GM18517 (cell line): Measurements from ENCODE around the gene FCN2.
"Not testable (repeated sequence)": the region's sequence is repeated elsewhere in the genome, so short reads cannot be mapped to it uniquely, and the experiment has no call there.

Source experiments
- ATAC-seq: cut with Tn5 transposase; IDR thresholded peaks from one replicate; pipeline ENCODE4 v1.9.1; 2021; ENCODE audit warnings: mild to moderate bottlenecking, moderate library complexity; ENCODE audit not compliant: unreplicated experiment

FCN2 gene

GRCh38 chr9:134847138-134847537, 33.5 kb upstream of the FCN2 start:
- no peak for ATAC-seq

DNA sequence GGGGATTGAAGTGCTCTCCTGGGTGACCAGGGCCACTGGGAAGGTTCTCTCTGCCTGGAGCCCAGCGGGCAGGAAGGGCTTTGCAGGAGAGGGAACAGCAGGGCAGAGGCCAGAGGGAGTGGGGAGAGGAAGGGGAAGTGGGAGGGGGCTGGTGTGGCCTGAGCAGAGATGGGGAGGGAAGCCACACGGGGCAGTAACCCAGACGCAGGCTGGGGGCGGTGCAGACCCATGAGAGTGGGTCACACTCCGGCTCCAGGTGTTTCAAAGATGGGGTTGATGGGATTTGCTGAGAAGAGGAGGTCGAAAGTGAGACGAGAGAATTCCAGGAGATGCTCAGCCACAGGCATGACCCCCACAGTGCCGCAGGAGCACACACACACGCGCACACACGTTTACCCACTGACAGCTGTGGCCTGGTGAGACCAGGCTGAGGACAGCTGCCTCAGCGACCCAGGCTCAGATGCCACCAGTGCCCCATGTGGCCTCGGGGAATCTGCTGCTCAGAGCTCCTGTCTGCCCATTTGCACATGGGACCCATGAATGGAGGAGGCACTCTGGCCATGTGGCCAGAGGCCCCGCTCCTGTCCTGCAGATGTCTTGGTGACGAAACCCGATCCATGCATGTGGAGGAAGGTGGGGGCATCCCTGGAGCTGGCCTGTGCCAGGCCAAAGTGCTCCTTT, 32.7 kb upstream of the FCN2 start:
- ATAC-seq, result no peak

- no peak for ATAC-seq
These were observed 32.1 kb upstream of the FCN2 start for GRCh38 chr9:134848504-134848903.

DNA sequence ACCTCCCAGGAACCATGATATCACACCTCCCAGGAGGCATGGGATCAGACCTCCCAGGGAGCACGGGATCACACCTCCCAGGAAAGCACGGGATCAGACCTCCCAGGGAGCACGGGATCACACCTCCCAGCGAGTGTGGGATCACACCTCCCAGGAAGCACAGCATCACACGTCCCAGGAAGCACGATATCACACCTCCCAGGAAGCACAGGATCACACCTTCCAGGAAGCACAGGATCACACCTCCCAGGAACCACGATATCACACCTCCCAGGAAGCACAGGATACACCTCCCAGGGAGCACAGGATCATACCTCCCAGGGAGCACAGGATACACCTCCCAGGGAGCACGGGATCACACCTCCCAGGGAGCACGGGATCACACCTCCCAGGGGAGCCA, 30.0 kb upstream of the FCN2 start:
- ATAC-seq, result no peak

- ATAC-seq, result no peak
These were observed 29.6 kb upstream of the FCN2 start for GRCh38 chr9:134851020-134851419.

DNA sequence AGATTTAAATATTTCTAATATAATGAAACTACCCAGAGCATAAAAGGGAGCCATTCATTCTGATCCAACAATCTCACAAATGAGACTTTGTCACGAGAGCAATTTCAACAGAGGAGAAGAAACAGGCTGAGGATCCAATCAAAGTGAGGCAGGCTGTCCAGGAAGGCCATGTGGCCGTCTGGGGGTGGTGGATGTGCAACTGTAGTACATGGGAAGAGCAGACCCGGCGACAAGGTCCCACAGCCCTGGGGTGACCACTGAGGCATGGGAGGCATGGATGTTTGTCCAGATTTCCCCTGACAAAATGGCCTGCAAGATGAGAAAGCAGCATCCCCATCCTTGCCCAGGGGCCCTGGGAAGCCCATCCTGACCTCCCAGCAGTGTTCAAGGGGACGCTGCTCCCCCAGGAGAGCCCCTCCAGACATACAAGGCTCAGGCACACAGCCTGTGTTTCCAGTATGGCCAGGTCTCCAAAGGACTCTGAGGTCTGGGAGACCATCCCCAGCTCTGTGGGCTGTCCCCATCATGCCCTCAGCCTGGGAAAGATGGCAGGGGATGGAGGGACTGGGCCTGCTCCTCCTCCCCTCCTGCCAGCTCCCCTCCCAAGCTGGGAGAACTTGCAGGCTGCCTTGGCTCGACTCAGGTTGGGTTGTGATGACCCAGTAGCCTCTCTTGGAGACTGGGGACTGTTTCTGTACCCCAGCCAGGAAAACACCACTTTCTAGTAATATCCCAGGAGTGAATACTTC, 27.5 kb upstream of the FCN2 start:
- no peak for ATAC-seq

GRCh38 chr9:134853893-134854292, 26.7 kb upstream of the FCN2 start:
- no peak for ATAC-seq

DNA sequence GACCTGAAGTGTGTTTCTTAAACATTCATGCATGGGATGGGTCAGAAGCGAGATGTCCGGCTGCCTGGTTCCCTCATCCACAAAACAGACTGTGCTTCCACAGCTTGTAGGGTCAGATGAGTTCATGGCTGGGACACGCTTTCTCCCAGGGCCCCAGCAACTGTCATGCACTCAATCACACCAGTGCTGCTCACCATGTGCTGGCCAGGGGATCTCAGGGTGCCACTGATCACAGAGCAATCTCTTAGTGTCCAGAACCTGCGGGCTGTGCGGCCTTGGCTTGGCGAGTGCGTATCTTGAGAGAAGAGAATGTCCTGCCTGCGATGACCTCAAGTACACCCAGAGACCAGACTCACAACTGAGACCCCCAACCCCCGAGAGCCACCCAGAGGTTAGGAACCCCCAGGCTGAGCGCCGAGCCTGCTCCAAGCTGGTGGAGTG, 26.0 kb upstream of the FCN2 start:
- no peak for ATAC-seq

DNA sequence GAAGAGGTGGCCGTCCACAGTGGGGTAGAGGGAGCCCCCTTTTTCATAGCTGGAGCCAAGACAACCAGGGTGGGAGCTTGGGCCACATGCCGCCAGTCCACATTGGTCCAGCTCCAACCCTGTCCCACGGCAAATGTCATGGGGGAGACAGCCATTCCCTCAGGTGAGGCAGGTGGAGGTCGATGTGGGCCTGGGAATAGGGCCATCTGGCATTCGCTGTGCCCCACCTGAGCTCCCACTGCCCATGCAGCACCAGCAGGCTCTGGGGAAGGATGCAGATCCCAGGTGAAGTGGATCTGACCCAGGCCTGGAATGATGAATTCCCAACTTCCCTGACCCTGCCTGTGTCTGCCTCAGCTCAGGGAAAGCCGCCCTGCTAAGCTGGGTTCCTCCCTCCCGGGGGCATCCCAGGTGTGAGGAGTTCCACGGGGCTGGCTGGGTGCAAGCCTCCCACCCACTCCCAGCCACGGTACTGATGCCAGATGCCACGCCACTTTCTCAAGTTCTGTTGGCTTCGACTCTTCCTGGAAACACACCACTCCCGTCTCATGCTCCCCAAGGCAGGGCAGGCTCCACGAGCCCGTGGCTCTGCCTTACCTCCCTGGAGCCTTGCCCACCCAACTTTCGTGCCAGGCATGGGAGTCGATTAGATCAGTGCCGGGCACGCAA, 25.2 kb upstream of the FCN2 start:
- ATAC-seq, result no peak

DNA sequence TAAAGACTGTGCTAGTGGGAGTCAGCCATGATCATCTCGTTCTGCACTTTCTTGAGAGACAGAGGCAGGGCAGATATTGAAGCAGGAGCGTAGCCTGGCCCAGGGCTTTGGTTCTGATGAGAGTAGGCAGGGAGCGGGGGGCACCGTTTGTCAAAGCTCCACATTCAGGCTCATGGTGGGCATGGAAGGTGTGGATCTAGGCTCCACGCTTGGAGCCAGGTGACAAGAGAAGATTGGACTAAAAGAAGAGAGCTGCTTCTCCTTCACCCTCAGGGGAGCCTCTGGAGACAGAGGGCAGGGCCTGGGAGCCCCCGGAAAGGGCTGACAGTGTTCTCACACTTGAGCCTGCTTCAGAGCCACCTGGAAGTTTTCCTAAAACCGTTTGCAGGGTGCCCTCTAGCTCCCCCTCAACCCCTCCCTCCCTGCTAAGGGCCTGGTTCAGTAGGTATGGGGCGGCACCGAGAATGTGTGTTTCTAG, 24.7 kb upstream of the FCN2 start:
- no peak for ATAC-seq

- ATAC-seq, result not testable (repeated sequence)
These were observed 23.2 kb upstream of the FCN2 start for GRCh38 chr9:134857451-134857850.

GRCh38 chr9:134858051-134858841, 22.4 kb upstream of the FCN2 start:
- ATAC-seq, result peak; percentile 83

DNA sequence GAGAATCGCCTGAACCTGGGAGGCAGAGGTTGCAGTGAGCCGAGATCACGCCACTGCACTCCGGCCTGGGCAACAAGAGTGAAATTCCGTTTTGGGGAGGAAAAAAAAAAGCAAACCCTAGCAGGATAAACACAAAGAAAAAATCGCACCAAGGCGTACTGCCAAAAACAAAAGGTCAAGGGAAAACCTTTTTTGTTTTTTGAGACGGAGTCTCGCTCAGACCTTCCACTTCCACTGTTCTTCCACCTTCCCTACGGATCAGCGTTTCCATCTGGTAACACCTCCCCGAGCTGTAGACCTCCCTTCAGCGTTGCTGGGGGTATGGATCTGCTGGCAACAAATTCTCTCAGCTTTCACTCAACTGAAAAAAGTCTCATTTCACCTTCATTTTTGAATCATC, 20.1 kb upstream of the FCN2 start:
- no peak for ATAC-seq

DNA sequence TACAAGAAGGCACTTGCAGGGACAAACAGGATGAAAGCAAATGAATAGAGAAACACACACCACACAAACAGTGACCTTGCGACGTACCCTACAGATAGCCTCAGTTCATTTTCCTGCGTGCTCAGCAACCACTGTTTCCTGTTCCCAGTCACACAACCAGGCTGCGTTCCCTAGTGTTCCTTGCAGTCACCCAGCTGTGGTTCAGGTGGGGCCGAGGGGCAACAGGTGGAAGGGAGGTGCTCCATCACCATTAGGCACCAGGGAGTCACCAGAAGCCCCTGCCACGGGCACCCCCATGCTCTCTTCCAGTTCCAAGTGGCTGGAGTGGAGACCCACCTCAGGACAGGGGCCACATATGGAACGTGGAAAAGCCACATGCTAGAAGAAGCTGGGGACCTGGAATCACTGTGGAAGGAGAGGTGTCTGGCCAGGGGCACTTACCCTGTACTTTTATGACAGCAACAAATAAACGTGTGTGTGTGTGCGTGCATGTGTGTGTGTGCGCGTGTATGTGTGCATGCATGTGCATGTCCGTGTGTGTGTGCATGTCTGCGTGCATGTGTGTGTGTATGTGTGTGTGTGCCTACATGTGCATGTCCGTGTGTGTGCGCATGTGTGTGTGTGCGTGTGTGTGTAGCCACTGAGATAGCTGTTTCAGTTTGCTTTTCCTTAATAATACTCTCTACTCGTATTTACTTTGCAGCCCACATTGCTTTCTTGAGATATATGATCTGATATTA, 18.8 kb upstream of the FCN2 start:
- no peak for ATAC-seq

GRCh38 chr9:134863306-134863902, 17.2 kb upstream of the FCN2 start:
- no peak for ATAC-seq

DNA sequence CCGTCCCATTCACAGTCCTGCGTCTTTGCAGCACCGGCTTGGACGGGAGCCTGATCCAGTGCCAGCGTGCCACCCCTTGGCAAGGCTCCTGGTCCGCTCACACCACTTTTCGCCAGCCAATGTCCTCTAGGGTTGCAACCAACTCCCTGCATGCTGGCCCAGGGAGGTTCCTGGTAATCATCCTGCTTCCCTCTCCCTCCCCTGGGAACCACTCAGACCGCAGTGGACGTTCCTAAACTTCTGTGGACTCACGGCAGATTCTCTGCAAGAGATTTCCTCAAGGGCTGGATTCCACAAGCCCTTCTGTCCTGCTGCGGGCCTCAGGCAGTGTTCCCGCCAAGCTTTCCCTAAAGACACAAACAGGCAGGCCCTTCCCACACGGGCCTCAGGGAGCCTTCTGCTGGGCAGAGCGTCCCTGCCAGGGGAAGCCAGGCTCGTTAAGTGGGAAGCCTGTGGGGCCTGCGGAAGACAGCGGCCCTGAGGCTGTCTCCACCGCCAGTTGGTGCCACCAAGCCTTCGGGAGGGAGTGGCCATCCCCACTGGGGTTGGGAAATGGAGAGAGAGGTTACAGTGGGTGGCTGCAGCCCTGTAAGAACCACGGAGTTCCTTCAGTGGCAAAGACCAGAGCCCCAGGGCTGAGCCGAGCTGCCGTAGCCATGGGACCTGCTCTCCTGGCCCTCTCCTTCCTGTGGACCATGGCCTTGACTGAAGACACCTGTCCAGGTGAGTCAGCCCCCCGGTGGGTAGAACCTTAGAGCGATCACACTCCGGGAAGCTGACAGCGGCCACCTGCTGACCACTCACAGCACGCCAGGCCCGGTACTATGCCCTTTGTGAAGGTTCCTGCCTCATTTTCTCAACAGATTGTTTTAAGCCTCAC, 16.4 kb upstream of the FCN2 start:
- ATAC-seq, result no peak

- no peak for ATAC-seq
These were observed 15.8 kb upstream of the FCN2 start for GRCh38 chr9:134864821-134865190.

DNA sequence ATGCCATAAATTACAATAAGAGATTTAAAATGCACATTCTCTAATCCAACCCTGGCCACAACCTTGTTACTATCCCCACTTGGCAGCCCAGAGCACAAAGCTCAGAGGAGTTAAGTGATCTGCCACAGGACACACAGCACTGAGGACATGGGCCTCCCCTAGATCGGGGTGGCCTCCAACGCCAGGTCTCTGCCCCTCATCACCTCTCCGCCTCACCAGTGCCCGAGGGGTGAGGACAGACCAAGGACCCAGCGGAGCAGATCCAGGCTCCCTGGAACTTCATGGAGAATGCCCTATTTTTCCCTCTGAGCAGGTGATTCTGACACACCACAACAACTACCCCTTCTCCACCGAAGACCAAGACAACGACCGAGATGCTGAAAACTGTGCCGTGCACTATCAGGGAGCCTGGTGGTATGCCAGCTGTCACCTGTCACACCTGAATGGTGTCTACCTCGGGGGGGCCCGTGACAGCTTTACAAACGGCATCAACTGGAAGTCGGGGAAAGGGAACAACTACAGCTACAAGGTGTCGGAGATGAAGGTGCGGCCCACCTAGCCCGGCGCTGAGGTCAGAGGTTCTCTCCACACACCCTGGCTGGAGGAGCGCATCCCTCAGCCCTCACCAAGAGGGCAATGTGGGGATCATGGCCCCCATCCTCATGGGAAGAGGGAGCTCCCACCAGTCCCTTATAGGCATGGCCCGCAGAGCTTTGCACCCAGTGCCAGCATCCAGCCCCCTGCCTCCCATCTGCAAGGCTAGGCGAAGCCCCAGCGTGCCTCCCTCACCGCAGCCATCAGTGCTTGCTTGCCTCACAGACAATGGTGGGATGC, 12.5 kb upstream of the FCN2 start:
- ATAC-seq, result no peak
